HUES48 (cell line): ENCODE results near the gene IFNB1.

Source experiments
- H3K27ac ChIP-seq: one replicate; pipeline ENCODE4 v1.7.0; 2013; ENCODE audit warnings: low read depth, low read length, inconsistent platforms
- H3K27me3 ChIP-seq: 2 replicates; pipeline ENCODE4 v1.6.1; 2013; ENCODE audit warnings: mild to moderate bottlenecking, low read length; ENCODE audit not compliant: control insufficient read depth, insufficient read depth
- H3K36me3 ChIP-seq: 2 replicates; pipeline ENCODE4 v1.6.1; 2013; ENCODE audit warnings: low read length; ENCODE audit not compliant: control insufficient read depth, insufficient read depth
- H3K4me1 ChIP-seq: 2 replicates; pipeline ENCODE4 v1.6.1; 2013; ENCODE audit warnings: mild to moderate bottlenecking, low read length; ENCODE audit not compliant: control insufficient read depth, insufficient read depth
- H3K4me3 ChIP-seq: 2 replicates; pipeline ENCODE4 v1.5.1; 2013; ENCODE audit warnings: mild to moderate bottlenecking, low read depth, low read length
- H3K9ac ChIP-seq: 2 replicates; pipeline ENCODE4 v1.6.1; 2013; ENCODE audit warnings: mild to moderate bottlenecking, low read depth, low read length, moderate library complexity
- H3K9me3 ChIP-seq: 2 replicates; pipeline ENCODE4 v1.6.1; 2013; ENCODE audit warnings: low read length; ENCODE audit not compliant: control insufficient read depth, insufficient read depth

Gene IFNB1

GRCh38 chr9:21096172-21096900, 18.6 kb upstream of the IFNB1 start:
- H3K27ac ChIP-seq = no peak overlapping the region
- H3K9me3 ChIP-seq = no peaks in the 10 kb centered on the region
- H3K9ac ChIP-seq = no peak overlapping the region
- H3K36me3 ChIP-seq = no peaks in the 10 kb centered on the region
- no peaks in the 10 kb centered on the region for H3K4me1 ChIP-seq
- no peaks in the 10 kb centered on the region for H3K27me3 ChIP-seq
- no peak overlapping the region for H3K4me3 ChIP-seq

- Histone ChIP-seq H3K9ac (no peak overlapping the region), H3K27ac (no peak overlapping the region), H3K4me1 (no peaks in the 10 kb centered on the region), H3K4me3 (no peak overlapping the region), H3K9me3 (no peaks in the 10 kb centered on the region), H3K27me3 (no peaks in the 10 kb centered on the region), H3K36me3 (no peaks in the 10 kb centered on the region)
These were observed 17.8 kb upstream of the IFNB1 start for GRCh38 chr9:21095561-21095960.

- no peaks in the 10 kb centered on the region for H3K4me1 ChIP-seq
- H3K27me3 ChIP-seq = no peaks in the 10 kb centered on the region
- no peaks in the 10 kb centered on the region for H3K9me3 ChIP-seq
- no peak overlapping the region for H3K4me3 ChIP-seq
- no peaks in the 10 kb centered on the region for H3K36me3 ChIP-seq
- H3K9ac ChIP-seq = no peak overlapping the region
- no peak overlapping the region for H3K27ac ChIP-seq
These were observed 8.8 kb upstream of the IFNB1 start for GRCh38 chr9:21086538-21086937.

GRCh38 chr9:21085005-21085404, 7.3 kb upstream of the IFNB1 start:
- no peaks in the 10 kb centered on the region for H3K4me1 ChIP-seq

GRCh38 chr9:21084242-21084850, 6.6 kb upstream of the IFNB1 start:
- Histone ChIP-seq H3K4me3 (no peak overlapping the region), H3K9me3 (no peaks in the 10 kb centered on the region), H3K27ac (no peak overlapping the region), H3K27me3 (no peaks in the 10 kb centered on the region), H3K36me3 (no peaks in the 10 kb centered on the region), H3K9ac (no peak overlapping the region), H3K4me1 (no peaks in the 10 kb centered on the region)

More at GRCh38 chr9:21085005-21085404, 7.3 kb upstream of the IFNB1 start:
- no peaks in the 10 kb centered on the region for H3K9me3 ChIP-seq
- no peak overlapping the region for H3K4me3 ChIP-seq
- no peak overlapping the region for H3K9ac ChIP-seq
- no peaks in the 10 kb centered on the region for H3K27me3 ChIP-seq
- no peaks in the 10 kb centered on the region for H3K36me3 ChIP-seq
- no peak overlapping the region for H3K27ac ChIP-seq

- Histone ChIP-seq H3K27ac (no peak overlapping the region), H3K4me1 (no peaks in the 10 kb centered on the region), H3K27me3 (no peaks in the 10 kb centered on the region), H3K9ac (no peak overlapping the region), H3K9me3 (no peaks in the 10 kb centered on the region), H3K4me3 (no peak overlapping the region), H3K36me3 (no peaks in the 10 kb centered on the region)
These were observed 4.9 kb upstream of the IFNB1 start for GRCh38 chr9:21082671-21083070.

GRCh38 chr9:21081999-21082398, 4.3 kb upstream of the IFNB1 start:
- no peaks in the 10 kb centered on the region for H3K4me1 ChIP-seq
- H3K27me3 ChIP-seq = no peaks in the 10 kb centered on the region
- no peaks in the 10 kb centered on the region for H3K9me3 ChIP-seq
- no peaks in the 10 kb centered on the region for H3K36me3 ChIP-seq
- H3K4me3 ChIP-seq = no peak overlapping the region
- no peak overlapping the region for H3K27ac ChIP-seq
- H3K9ac ChIP-seq = no peak overlapping the region

GRCh38 chr9:21081451-21081850, 3.7 kb upstream of the IFNB1 start:
- Histone ChIP-seq H3K9me3 (no peaks in the 10 kb centered on the region), H3K4me3 (no peak overlapping the region), H3K4me1 (no peaks in the 10 kb centered on the region), H3K36me3 (no peaks in the 10 kb centered on the region), H3K27me3 (no peaks in the 10 kb centered on the region), H3K27ac (no peak overlapping the region), H3K9ac (no peak overlapping the region)

GRCh38 chr9:21080793-21081192, 3.1 kb upstream of the IFNB1 start:
- H3K27ac ChIP-seq = no peak overlapping the region
- no peaks in the 10 kb centered on the region for H3K27me3 ChIP-seq
- H3K9me3 ChIP-seq = no peaks in the 10 kb centered on the region
- H3K4me3 ChIP-seq = no peak overlapping the region
- no peak overlapping the region for H3K9ac ChIP-seq
- H3K4me1 ChIP-seq = no peaks in the 10 kb centered on the region
- H3K36me3 ChIP-seq = no peaks in the 10 kb centered on the region

GRCh38 chr9:21078702-21079101, 960 bp upstream of the IFNB1 start:
- Histone ChIP-seq H3K27me3 (no peaks in the 10 kb centered on the region), H3K27ac (no peak overlapping the region), H3K4me1 (peaks cover 4% of the 10 kb centered on the region; the same call in 1 of the 2 replicates), H3K4me3 (no peak overlapping the region), H3K9ac (no peak overlapping the region), H3K36me3 (no peaks in the 10 kb centered on the region), H3K9me3 (no peaks in the 10 kb centered on the region)

GRCh38 chr9:21075484-21075883, 2.3 kb downstream of the IFNB1 start:
- no peak overlapping the region for H3K27ac ChIP-seq
- H3K4me3 ChIP-seq = no peak overlapping the region
- H3K36me3 ChIP-seq = no peaks in the 10 kb centered on the region
- H3K4me1 ChIP-seq = peaks cover 4% of the 10 kb centered on the region; the same call in 1 of the 2 replicates
- H3K9ac ChIP-seq = no peak overlapping the region
- no peaks in the 10 kb centered on the region for H3K9me3 ChIP-seq
- H3K27me3 ChIP-seq = no peaks in the 10 kb centered on the region
